H1 (cell line): ENCODE measurements around the gene DPYSL3. TPM values are rescaled to one million over a fixed set of nuclear protein-coding genes. Genes with fewer than 3 reads are reported as not detected.

Source experiments
- CTCF ChIA-PET: fragments of 300-600 bp; sonication (Branson Sonifier 250); formaldehyde crosslinking; loops from one replicate; lab custom pipeline; 2021; ENCODE audit not compliant: partially characterized antibody; lab: Charles Lee
- POLR2A ChIA-PET: fragments of 300-600 bp; sonication (Branson Sonifier 250); formaldehyde crosslinking; loops from one replicate; lab custom pipeline; 2021; ENCODE audit warnings: inconsistent platforms; ENCODE audit not compliant: partially characterized antibody; lab: Charles Lee
- DNase-seq, 2 experiments: peaks; one replicate each; pipeline versions ENCODE4 v3.0.0 to v3.0.0-alpha.2; 2010 to 2022; ENCODE audit warnings: low spot score in 2 of 2, low read depth in 1 of 2, mixed read lengths in 1 of 2
- FAIRE-seq: peaks from 2 replicates; lab custom pipeline; 2011; peaks lifted over from hg19 to GRCh38; lab: Jason Lieb, UNC
- H2AFZ ChIP-seq: 2 replicates; pipeline ENCODE4 v1.8.1; 2012; ENCODE audit warnings: low read length, inconsistent platforms
- H2AK5ac ChIP-seq: 2 replicates; pipeline ENCODE4 v1.6.1; 2013; ENCODE audit warnings: low read depth, low read length
- H2BK120ac ChIP-seq: replicated peaks from 2 replicates; pipeline ENCODE3; 2013; ENCODE audit warnings: low read depth, low read length, inconsistent platforms
- H2BK12ac ChIP-seq: 2 replicates; pipeline ENCODE4 v1.6.1; 2013; ENCODE audit warnings: low read depth, low read length
- H2BK15ac ChIP-seq: 2 replicates; pipeline ENCODE4 v1.6.1; 2013; ENCODE audit warnings: low read length
- H2BK20ac ChIP-seq: 2 replicates; pipeline ENCODE4 v1.6.1; 2013; ENCODE audit warnings: low read length
- H2BK5ac ChIP-seq: 2 replicates; pipeline ENCODE4 v1.6.1; 2013; ENCODE audit warnings: low read depth, low read length
- H3K14ac ChIP-seq: 2 replicates; pipeline ENCODE4 v1.6.1; 2013; ENCODE audit warnings: inconsistent platforms; ENCODE audit not compliant: insufficient read length
- H3K18ac ChIP-seq: 2 replicates; pipeline ENCODE4 v1.6.1; 2013; ENCODE audit warnings: low read length; ENCODE audit errors: extremely low read depth
- H3K23ac ChIP-seq: 2 replicates; pipeline ENCODE4 v1.6.1; 2013; ENCODE audit warnings: inconsistent platforms; ENCODE audit not compliant: insufficient read length
- H3K23me2 ChIP-seq: 2 replicates; pipeline ENCODE4 v1.6.1; 2013; ENCODE audit warnings: low read depth, low read length
- H3K27ac ChIP-seq: 2 replicates; pipeline ENCODE4 v1.6.1; 2011; ENCODE audit warnings: low read depth, low read length, inconsistent platforms
- H3K27me3 ChIP-seq, 4 experiments: replicated peaks in 1 of 4; 1 replicate in 1 of 4; 2 replicates in 3 of 4; pipeline versions ENCODE4 v1.6.1 to v1.8.1; 2011 to 2013; ENCODE audit warnings: low read length in 3 of 4, mild to moderate bottlenecking in 3 of 4, inconsistent platforms in 2 of 4, mixed read lengths in 2 of 4, moderate library complexity in 1 of 4; ENCODE audit not compliant: control insufficient read depth in 3 of 4, insufficient read depth in 3 of 4; ENCODE audit errors: extremely low read depth in 1 of 4
- H3K36me3 ChIP-seq, 4 experiments: 2 replicates each; pipeline versions ENCODE4 v1.6.1 to v1.8.1; 2011 to 2013; ENCODE audit warnings: mild to moderate bottlenecking in 4 of 4, low read length in 3 of 4, moderate library complexity in 2 of 4, control low read depth in 1 of 4, inconsistent platforms in 1 of 4; ENCODE audit not compliant: insufficient read depth in 4 of 4, control insufficient read depth in 2 of 4
- H3K4ac ChIP-seq: replicated peaks from 2 replicates; pipeline ENCODE3; 2013; ENCODE audit warnings: low read length, low read depth, mixed read lengths, inconsistent platforms; ENCODE audit not compliant: insufficient read length
- H3K4me1 ChIP-seq, 4 experiments: replicated peaks in 1 of 4; 1 replicate in 1 of 4; 2 replicates in 3 of 4; pipeline versions ENCODE4 v1.6.1 to v1.8.1; 2011 to 2013; ENCODE audit warnings: low read length in 3 of 4, inconsistent platforms in 2 of 4, mixed read lengths in 1 of 4; ENCODE audit not compliant: insufficient read depth in 4 of 4, control insufficient read depth in 3 of 4
- H3K4me2 ChIP-seq, 2 experiments: 2 replicates each; pipeline versions ENCODE4 v1.6.1 to v1.8.1; 2011 to 2013; ENCODE audit warnings: low read depth in 2 of 2, low read length in 2 of 2, control low read depth in 1 of 2, inconsistent platforms in 1 of 2, mild to moderate bottlenecking in 1 of 2; ENCODE audit not compliant: insufficient read depth in 1 of 2
- H3K4me3 ChIP-seq, 4 experiments: fragments of 200-600, 300-600 bp in 1 of 4; sonication (generic), shearing (Covaris generic), sonication (Bioruptor Twin) in 1 of 4; 2 replicates each; pipeline versions ENCODE4 v1.5.1 to v1.8.1; 2011 to 2016; ENCODE audit warnings: low read length in 4 of 4, low read depth in 3 of 4, control low read depth in 2 of 4, inconsistent platforms in 2 of 4, mild to moderate bottlenecking in 2 of 4, mixed read lengths in 1 of 4, moderate library complexity in 1 of 4; ENCODE audit not compliant: insufficient read depth in 2 of 4; ENCODE audit errors: extremely low read depth in 1 of 4
- H3K56ac ChIP-seq: replicated peaks from 2 replicates; pipeline ENCODE3; 2013; ENCODE audit warnings: low read depth, mild to moderate bottlenecking, mixed read lengths, low read length, inconsistent platforms; ENCODE audit not compliant: insufficient read length
- H3K79me1 ChIP-seq: 2 replicates; pipeline ENCODE4 v1.6.1; 2013; ENCODE audit warnings: low read depth, low read length, control low read depth
- H3K79me2 ChIP-seq, 2 experiments: 2 replicates each; pipeline versions ENCODE4 v1.6.1 to v1.8.1; 2012 to 2013; ENCODE audit warnings: low read length in 2 of 2, mild to moderate bottlenecking in 2 of 2, inconsistent platforms in 1 of 2; ENCODE audit not compliant: insufficient read depth in 2 of 2, control insufficient read depth in 1 of 2
- H3K9ac ChIP-seq, 4 experiments: replicated peaks in 1 of 4; 1 replicate in 1 of 4; 2 replicates in 3 of 4; pipeline versions ENCODE4 v1.6.1 to v1.8.1; 2011 to 2013; ENCODE audit warnings: low read depth in 3 of 4, low read length in 3 of 4, control low read depth in 2 of 4, mild to moderate bottlenecking in 2 of 4, moderate library complexity in 2 of 4, inconsistent platforms in 1 of 4; ENCODE audit errors: extremely low read depth in 1 of 4
- H3K9me3 ChIP-seq, 2 experiments: 2 replicates each; pipeline versions ENCODE4 v1.6.1 to v1.8.1; 2012 to 2013; ENCODE audit warnings: mild to moderate bottlenecking in 2 of 2, moderate library complexity in 2 of 2, control low read depth in 1 of 2, inconsistent platforms in 1 of 2, low read depth in 1 of 2, low read length in 1 of 2, mixed read lengths in 1 of 2; ENCODE audit not compliant: insufficient read depth in 2 of 2
- H4K20me1 ChIP-seq, 2 experiments: replicated peaks in 1 of 2; 2 replicates each; pipeline versions ENCODE3 to v1.8.1; 2011 to 2013; ENCODE audit warnings: inconsistent platforms in 2 of 2, low read length in 2 of 2, mild to moderate bottlenecking in 1 of 2; ENCODE audit not compliant: insufficient read depth in 2 of 2, control insufficient read depth in 1 of 2
- H4K5ac ChIP-seq: 2 replicates; pipeline ENCODE4 v1.6.1; 2013; ENCODE audit warnings: low read length, low read depth, mixed read lengths, inconsistent platforms; ENCODE audit not compliant: insufficient read length
- H4K8ac ChIP-seq: 2 replicates; pipeline ENCODE4 v1.8.0; 2013; ENCODE audit warnings: mild to moderate bottlenecking, moderate library complexity, low read length, inconsistent platforms; ENCODE audit not compliant: insufficient read depth; ENCODE audit errors: extremely low read depth
- H4K91ac ChIP-seq: replicated peaks from 2 replicates; pipeline ENCODE3; 2013; ENCODE audit warnings: low read length, mixed read lengths, inconsistent platforms; ENCODE audit not compliant: insufficient read length
- CHD1 ChIP-seq: IDR thresholded peaks from 2 replicates; pipeline ENCODE4 v1.6.1; 2012; ENCODE audit warnings: low read depth, low read length, improper control_type of control experiment
- CTCF ChIP-seq, 3 experiments: IDR thresholded peaks; 1 replicate in 2 of 3; 2 replicates in 1 of 3; pipeline versions ENCODE4 v1.5.1 to v1.6.1; 2011; ENCODE audit warnings: low read length in 3 of 3, mild to moderate bottlenecking in 3 of 3, inconsistent platforms in 2 of 3, low read depth in 1 of 3, moderate library complexity in 1 of 3; ENCODE audit not compliant: insufficient read depth in 1 of 3; ENCODE audit errors: control extremely low read depth in 1 of 3
- EGR1 ChIP-seq: IDR thresholded peaks from 2 replicates; pipeline ENCODE4 v1.6.1; 2011; ENCODE audit warnings: low read depth, low read length, borderline replicate concordance
- SIN3A ChIP-seq, 2 experiments: IDR thresholded peaks in 1 of 2; conservative IDR thresholded peaks in 1 of 2; 2 replicates each; pipeline ENCODE4 v1.6.1; 2011 to 2012; ENCODE audit warnings: low read length in 2 of 2, improper control_type of control experiment in 1 of 2, low read depth in 1 of 2, mild to moderate bottlenecking in 1 of 2
- SUZ12 ChIP-seq: fragments of 200-600 bp; sonication (generic); IDR thresholded peaks from 2 replicates; pipeline ENCODE4 v1.6.1; 2012; ENCODE audit warnings: mild to moderate bottlenecking, inconsistent platforms, low read length, moderate library complexity, mixed read lengths
- WGBS, 2 experiments: shearing (Covaris generic) in 1 of 2; methylation state at CpG; one replicate each; pipeline versions ENCODE4 v1.1.6 to v1.1.7; 2013 to 2015; ENCODE audit warnings: low lambda C conversion rate in 2 of 2, mixed read lengths in 2 of 2, inconsistent platforms in 1 of 2, low coverage in 1 of 2, missing lambda C conversion rate in 1 of 2; ENCODE audit not compliant: insufficient replicate concordance in 2 of 2, insufficient coverage in 1 of 2, insufficient read length in 1 of 2; ENCODE audit errors: extremely low coverage in 1 of 2, missing lambda C conversion rate in 1 of 2; 5-methylcytosine and 5-hydroxymethylcytosine counted together
- polyA plus RNA-seq, 7 experiments: library from polyadenylated mRNA; depleted of rRNA in 3 of 7; stranded (reverse) in 5 of 7; unstranded in 2 of 7; fragments of >200 nt in 5 of 7; fragments of 200-250 nt in 2 of 7; gene quantifications; 1 replicate in 5 of 7; 2 replicates in 1 of 7; 4 replicates in 1 of 7; pipeline versions ENCODE4 v1.2.1 to v1.2.3, GENCODE V29; 2011 to 2013; ENCODE audit warnings: missing spikeins in 2 of 7, mixed read lengths in 2 of 7
- total RNA-seq: library from RNA; stranded (reverse); fragmentation: NEBNext Ultra II Directional; extraction: Animal tissue kit (Norgen Biotek cat#: 25700); gene quantifications from 2 replicates; pipeline ENCODE4 v1.2.1, GENCODE V29; 2021
- TF ChIP-seq, protein P1 (sequence below): IDR thresholded peaks from 2 replicates; pipeline ENCODE4 v1.6.1; 2011; ENCODE audit warnings: low read length, improper control_type of control experiment

DPYSL3 gene
- total and polyA plus RNA-seq, 2 of the 8 experiments (the other 6 are each of a cell fraction or from before 2014, with no cell fraction given): 268 to 387 TPM

- Histone ChIP-seq H4K91ac (no peak overlapping the region), H3K4ac (no peak overlapping the region), H2BK120ac (no peak overlapping the region), H4K5ac (no peak overlapping the region), H3K79me2 (peaks cover 52 to 99% of the 10 kb centered on the region in 2 experiments), H3K23ac (no peak overlapping the region), H2BK20ac (no peak overlapping the region), H2BK12ac (no peak overlapping the region), H3K56ac (no peak overlapping the region), H3K18ac (no peak overlapping the region), H2AFZ (no peak overlapping the region), H3K27me3 (peaks cover 0 to 1% (median 0%) of the 10 kb centered on the region in 4 experiments; a peak in 1 of 7 replicates), H3K4me3 (no peak overlapping the region), H2BK15ac (no peak overlapping the region), H4K20me1 (peaks cover 55 to 57% of the 10 kb centered on the region in 2 experiments), H3K9ac (no peak overlapping the region), H2BK5ac (no peak overlapping the region), H3K4me2 (0 out of 4 replicates have a peak overlapping the region, but pooled peaks of 1 of the 2 experiments have one; percentile 14), H3K79me1 (peaks cover 8% of the 10 kb centered on the region), H3K4me1 (peaks cover 3 to 26% (median 20%) of the 10 kb centered on the region in 4 experiments; a peak in 6 of 7 replicates), H3K36me3 (peaks cover 2 to 34% (median 7%) of the 10 kb centered on the region in 4 experiments; a peak in 3 of 8 replicates), H4K8ac (no peak overlapping the region), H3K9me3 (no peaks in the 10 kb centered on the region), H2AK5ac (no peak overlapping the region), H3K23me2 (no peaks in the 10 kb centered on the region), H3K14ac (no peak overlapping the region), H3K27ac (no peak overlapping the region)
- DNase-seq (no peak), FAIRE-seq (no peak)
- ChIA-PET CTCF (interaction anchor here (0.8 to 4.6 kb wide), 7 partner anchors 10 to 142 kb away, joined by 3 to 20 read pairs (median 5); no protein-coding TSS in a partner anchor), POLR2A (interaction anchor here (0.9 to 2.0 kb wide), 5 partner anchors 11 to 17 kb away, joined by 4 to 9 read pairs (median 8); no protein-coding TSS in a partner anchor)
- 97% methylated on average over 3 of the region's 3 CpGs; no CpG with 5 or more reads in 1 of the 2 experiments for WGBS, 2 experiments
- no peak for TF ChIP-seq CHD1
- no peak for TF ChIP-seq EGR1
- no peak for TF ChIP-seq SUZ12
- no peak for TF ChIP-seq CTCF (IDR thresholded peaks at IDR 0.05; ENCODE audit: control extremely low read depth in 1 of 3, insufficient read depth in 1 of 3, low read depth in 1 of 3, low read length in 3 of 3)
- TF ChIP-seq, protein P1, sequence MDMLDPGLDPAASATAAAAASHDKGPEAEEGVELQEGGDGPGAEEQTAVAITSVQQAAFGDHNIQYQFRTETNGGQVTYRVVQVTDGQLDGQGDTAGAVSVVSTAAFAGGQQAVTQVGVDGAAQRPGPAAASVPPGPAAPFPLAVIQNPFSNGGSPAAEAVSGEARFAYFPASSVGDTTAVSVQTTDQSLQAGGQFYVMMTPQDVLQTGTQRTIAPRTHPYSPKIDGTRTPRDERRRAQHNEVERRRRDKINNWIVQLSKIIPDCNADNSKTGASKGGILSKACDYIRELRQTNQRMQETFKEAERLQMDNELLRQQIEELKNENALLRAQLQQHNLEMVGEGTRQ: no peak
- no peak for TF ChIP-seq SIN3A (conservative IDR thresholded peaks at IDR 0.05 in 1 of 2, IDR thresholded peaks at IDR 0.05 in 1 of 2; ENCODE audit: low read depth in 1 of 2, low read length in 2 of 2)
These were observed 73.3 kb downstream of the DPYSL3 start for GRCh38 chr5:147436596-147436995.
